Measurements from ENCODE around the gene SPAG16.
A peak's percentile ranks its signal among the peaks of the same experiment; 100 is the strongest.
"Not testable (repeated sequence)": the region's sequence is repeated elsewhere in the genome, so short reads cannot be mapped to it uniquely, and the experiment has no call there.

SPAG16 gene

DNA sequence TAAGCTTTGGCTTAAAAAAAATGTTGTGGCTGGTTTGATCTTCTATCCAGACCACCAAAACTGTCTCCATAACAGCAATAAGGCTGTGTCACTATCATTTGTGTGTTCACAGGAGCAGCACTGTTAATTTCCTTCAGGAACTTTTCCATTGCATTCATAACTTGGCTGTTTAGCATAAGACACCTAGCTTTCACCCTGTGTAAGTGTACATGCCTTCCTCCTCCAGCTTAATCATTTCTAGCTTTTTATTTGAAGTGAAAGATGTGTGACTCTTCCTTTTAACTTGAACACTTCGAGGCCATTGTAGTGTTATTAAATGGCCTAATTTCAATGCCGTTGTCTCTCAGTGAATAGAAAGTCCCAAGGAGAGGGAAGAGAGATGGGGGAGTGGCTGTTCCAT lies 773.7 kb downstream of the SPAG16 start:
- Histone ChIP-seq H3K4me1 (ENCODE audit: control insufficient read depth, insufficient read depth, low read length, poor library complexity, severe bottlenecking) (no peaks in the 10 kb centered on the region), H3K27ac (ENCODE audit: low read depth, low read length, severe bottlenecking) (no peak overlapping the region), H3K4me3 (ENCODE audit: extremely low read depth, insufficient read depth, low read length, poor library complexity, severe bottlenecking) (no peak overlapping the region), H3K9me3 (ENCODE audit: control insufficient read depth, low read length) (no peaks in the 10 kb centered on the region), H3K36me3 (ENCODE audit: control insufficient read depth, insufficient read depth, low read length) (no peaks in the 10 kb centered on the region)
- WGBS, 2 experiments (ENCODE audit: insufficient coverage in 2 of 2): no CpG with 5 or more reads among the region's 2 CpGs

DNA sequence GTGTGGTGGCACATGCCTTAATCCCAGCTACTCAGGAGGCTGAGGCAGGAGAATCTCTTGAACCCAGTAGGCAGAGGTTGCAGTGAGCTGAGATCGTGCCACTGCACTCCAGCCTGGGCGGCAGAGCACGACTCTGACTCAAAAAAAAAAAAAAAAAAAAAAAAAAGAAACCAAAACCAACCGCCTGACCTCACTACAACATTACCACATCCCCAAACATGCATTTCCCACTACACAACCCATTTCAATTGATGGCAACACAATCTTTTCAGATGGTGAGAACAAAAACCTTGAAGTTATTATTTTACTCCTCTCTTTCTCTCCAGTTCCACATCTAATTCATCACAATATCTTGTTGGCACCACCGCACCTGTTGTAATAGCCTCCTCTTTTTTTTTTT lies 778.0 kb downstream of the SPAG16 start:
- H3K4me1 ChIP-seq (ENCODE audit: control insufficient read depth, insufficient read depth, low read length, poor library complexity, severe bottlenecking); H3K27ac ChIP-seq (ENCODE audit: low read depth, low read length, severe bottlenecking); H3K36me3 ChIP-seq (ENCODE audit: control insufficient read depth, insufficient read depth, low read length); H3K9me3 ChIP-seq (ENCODE audit: control insufficient read depth, low read length); H3K4me3 ChIP-seq (ENCODE audit: extremely low read depth, insufficient read depth, low read length, poor library complexity, severe bottlenecking): not testable (repeated sequence)
- 100% methylated on average over 1 of the region's 5 CpGs for WGBS, 2 experiments (ENCODE audit: insufficient coverage in 2 of 2)

DNA sequence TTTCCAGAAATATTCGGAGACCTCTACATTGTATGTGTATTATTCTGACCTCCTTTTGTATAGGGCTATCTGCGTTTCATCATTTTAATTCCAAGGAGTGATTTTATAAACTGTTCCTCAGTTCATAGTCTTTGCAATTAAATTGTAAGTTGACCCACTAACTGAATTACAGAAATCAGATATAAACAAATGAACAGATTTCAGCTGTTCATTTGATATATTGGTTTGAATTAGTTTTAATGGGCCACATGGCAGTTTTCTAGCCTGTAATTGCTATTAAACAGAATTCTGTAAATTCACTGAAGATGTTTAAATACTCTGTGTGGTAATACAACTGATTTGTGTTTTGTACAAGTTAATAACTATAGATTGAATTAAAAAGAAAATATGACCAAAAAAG lies 780.2 kb downstream of the SPAG16 start:
- no peaks in the 10 kb centered on the region for H3K4me1 ChIP-seq (ENCODE audit: control insufficient read depth, insufficient read depth, low read length, poor library complexity, severe bottlenecking)
- no peaks in the 10 kb centered on the region for H3K36me3 ChIP-seq (ENCODE audit: control insufficient read depth, insufficient read depth, low read length)
- WGBS, 2 experiments (ENCODE audit: insufficient coverage in 2 of 2): no CpG with 5 or more reads among the region's 2 CpGs
- no peaks in the 10 kb centered on the region for H3K9me3 ChIP-seq (ENCODE audit: control insufficient read depth, low read length)
- no peak overlapping the region for H3K4me3 ChIP-seq (ENCODE audit: extremely low read depth, insufficient read depth, low read length, poor library complexity, severe bottlenecking)
- no peak overlapping the region for H3K27ac ChIP-seq (ENCODE audit: low read depth, low read length, severe bottlenecking)

DNA sequence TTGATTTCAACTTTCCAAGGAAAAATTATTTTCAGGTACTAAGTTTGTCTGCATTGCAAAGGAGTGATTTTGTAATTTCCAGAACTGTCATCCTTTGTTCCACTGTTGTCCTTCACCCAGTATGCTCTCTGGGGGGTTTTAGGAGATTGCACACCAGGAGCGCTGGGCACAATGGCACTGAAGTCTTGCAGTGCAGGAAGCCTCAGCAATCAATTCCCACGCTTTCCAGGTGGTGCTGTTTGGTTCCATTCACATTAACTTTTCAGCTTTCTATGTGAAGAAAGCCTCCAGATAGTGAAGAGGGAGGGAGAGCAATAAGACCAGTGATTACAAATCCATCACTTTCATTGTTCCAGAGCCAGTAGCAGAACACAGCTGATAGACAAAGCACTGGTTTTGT lies 782.6 kb downstream of the SPAG16 start:
- WGBS, 2 experiments (ENCODE audit: insufficient coverage in 2 of 2): no CpG with 5 or more reads among the region's 2 CpGs
- H3K4me3 ChIP-seq (ENCODE audit: extremely low read depth, insufficient read depth, low read length, poor library complexity, severe bottlenecking): no peak overlapping the region
- no peaks in the 10 kb centered on the region for H3K9me3 ChIP-seq (ENCODE audit: control insufficient read depth, low read length)
- H3K27ac ChIP-seq (ENCODE audit: low read depth, low read length, severe bottlenecking): no peak overlapping the region
- no peaks in the 10 kb centered on the region for H3K4me1 ChIP-seq (ENCODE audit: control insufficient read depth, insufficient read depth, low read length, poor library complexity, severe bottlenecking)
- H3K36me3 ChIP-seq (ENCODE audit: control insufficient read depth, insufficient read depth, low read length): no peaks in the 10 kb centered on the region

DNA sequence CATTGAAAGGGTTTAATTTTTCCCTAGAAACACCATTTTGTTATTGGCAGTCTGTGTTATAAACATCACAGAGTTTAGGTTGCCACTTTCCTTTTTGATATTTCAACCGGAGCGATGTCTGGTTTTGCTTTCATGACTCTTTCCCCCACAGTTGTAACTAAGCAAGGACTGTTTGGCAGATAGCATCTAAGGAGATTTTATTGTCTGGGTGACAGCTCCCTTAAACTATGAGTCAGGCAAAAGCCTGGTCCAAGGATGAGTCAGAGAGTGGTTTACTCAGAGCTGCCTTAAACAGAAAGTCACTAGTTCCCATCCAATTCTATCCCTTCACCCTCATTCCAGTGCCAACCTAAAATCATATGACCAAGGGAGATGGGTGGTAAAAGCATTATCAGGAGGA lies 785.0 kb downstream of the SPAG16 start:
- no peak overlapping the region for H3K4me3 ChIP-seq (ENCODE audit: extremely low read depth, insufficient read depth, low read length, poor library complexity, severe bottlenecking)
- H3K9me3 ChIP-seq (ENCODE audit: control insufficient read depth, low read length): no peaks in the 10 kb centered on the region
- H3K36me3 ChIP-seq (ENCODE audit: control insufficient read depth, insufficient read depth, low read length): no peaks in the 10 kb centered on the region
- peak overlapping the region; percentile 76 for H3K27ac ChIP-seq (ENCODE audit: low read depth, low read length, severe bottlenecking)
- WGBS, 2 experiments (ENCODE audit: insufficient coverage in 2 of 2): no CpG with 5 or more reads among the region's 2 CpGs
- H3K4me1 ChIP-seq (ENCODE audit: control insufficient read depth, insufficient read depth, low read length, poor library complexity, severe bottlenecking): no peaks in the 10 kb centered on the region

DNA sequence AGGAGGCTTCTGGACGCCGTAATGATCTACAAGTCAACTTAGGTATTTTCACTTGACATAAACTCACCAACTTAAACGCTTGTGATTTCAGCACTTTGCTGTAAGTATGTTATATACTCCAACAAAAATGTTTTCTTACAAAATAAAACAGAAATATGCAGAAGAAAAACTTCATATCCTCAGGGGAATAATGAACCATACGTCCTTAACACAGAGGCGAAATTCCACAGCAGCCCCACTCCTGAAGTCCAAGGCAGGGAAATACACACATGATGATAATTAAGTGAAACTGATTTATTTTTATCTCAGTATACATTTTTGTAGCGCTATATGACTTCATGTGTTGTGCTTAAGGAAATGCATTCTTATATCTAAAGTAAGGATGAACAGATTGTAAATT lies 791.2 kb downstream of the SPAG16 start:
- Histone ChIP-seq H3K27ac (ENCODE audit: low read depth, low read length, severe bottlenecking) (no peak overlapping the region), H3K4me3 (ENCODE audit: extremely low read depth, insufficient read depth, low read length, poor library complexity, severe bottlenecking) (no peak overlapping the region), H3K4me1 (ENCODE audit: control insufficient read depth, insufficient read depth, low read length, poor library complexity, severe bottlenecking) (no peaks in the 10 kb centered on the region), H3K36me3 (ENCODE audit: control insufficient read depth, insufficient read depth, low read length) (no peaks in the 10 kb centered on the region), H3K9me3 (ENCODE audit: control insufficient read depth, low read length) (no peaks in the 10 kb centered on the region)
- no CpG with 5 or more reads among the region's 6 CpGs for WGBS, 2 experiments (ENCODE audit: insufficient coverage in 2 of 2)

DNA sequence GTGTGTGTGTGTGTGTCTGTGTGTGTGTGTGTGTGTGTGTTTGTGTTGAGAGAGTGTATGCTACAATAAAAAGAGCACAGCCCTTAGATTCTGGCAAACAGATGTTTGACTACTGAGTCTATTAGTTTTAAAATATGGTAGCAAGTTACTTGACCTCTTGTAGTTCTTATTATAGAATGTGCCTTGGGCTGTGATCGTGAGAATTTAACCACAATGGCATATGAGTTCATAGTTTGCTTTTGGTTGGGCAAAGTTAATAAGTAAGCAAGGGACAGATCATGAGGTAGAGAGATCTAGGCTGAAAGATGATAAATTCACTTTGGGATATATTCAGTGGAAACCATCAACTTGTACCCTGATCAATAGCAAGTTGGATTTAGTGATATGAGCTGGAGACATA lies 792.3 kb downstream of the SPAG16 start:
- no peak overlapping the region for H3K27ac ChIP-seq (ENCODE audit: low read depth, low read length, severe bottlenecking)
- H3K36me3 ChIP-seq (ENCODE audit: control insufficient read depth, insufficient read depth, low read length): no peaks in the 10 kb centered on the region
- H3K4me1 ChIP-seq (ENCODE audit: control insufficient read depth, insufficient read depth, low read length, poor library complexity, severe bottlenecking): no peaks in the 10 kb centered on the region
- H3K4me3 ChIP-seq (ENCODE audit: extremely low read depth, insufficient read depth, low read length, poor library complexity, severe bottlenecking): no peak overlapping the region
- 80 to 100% methylated on average over 1 of the region's 1 CpG for WGBS, 2 experiments (ENCODE audit: insufficient coverage in 2 of 2)
- no peaks in the 10 kb centered on the region for H3K9me3 ChIP-seq (ENCODE audit: control insufficient read depth, low read length)

DNA sequence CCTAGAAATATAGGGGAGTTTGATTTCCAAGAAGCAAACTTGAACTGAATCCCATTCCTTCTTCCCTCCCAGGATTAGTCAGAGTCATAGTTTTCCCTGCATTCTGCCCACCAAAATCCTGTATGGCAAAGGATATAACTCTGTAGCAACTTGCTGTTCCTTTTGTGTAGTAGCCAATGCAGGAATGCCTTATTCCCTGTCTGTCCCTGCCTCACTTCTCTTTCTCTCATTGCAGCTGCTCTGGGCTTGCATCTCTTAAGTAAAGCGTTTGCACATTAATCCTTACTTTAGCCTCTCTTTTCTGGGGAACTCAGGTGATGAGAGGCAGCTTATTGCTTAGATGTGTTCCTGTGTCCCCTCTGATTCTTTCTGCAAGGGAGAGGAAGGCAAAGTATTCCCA lies 793.5 kb downstream of the SPAG16 start:
- H3K27ac ChIP-seq (ENCODE audit: low read depth, low read length, severe bottlenecking): no peak overlapping the region
- WGBS, 2 experiments (ENCODE audit: insufficient coverage in 2 of 2): no CpG with 5 or more reads among the region's 1 CpG

DNA sequence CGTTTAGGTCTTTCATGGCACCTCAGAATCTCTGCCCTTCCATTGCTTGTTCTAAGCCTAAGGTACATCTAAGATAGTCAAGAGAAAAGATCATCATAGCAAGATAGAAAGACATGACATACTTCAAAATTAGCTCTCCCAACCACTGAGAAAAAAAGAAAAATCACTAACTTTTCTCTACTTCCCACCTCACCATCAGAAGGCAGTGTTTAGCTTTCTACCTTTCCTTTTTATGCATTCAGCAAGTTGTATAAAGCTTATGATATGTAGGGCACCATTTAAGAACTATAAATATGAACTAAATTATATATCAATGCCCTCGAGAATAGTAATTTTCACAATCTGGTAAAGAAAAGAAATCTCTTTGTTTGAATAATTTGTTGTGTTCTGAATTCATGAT lies 794.8 kb downstream of the SPAG16 start:
- Histone ChIP-seq H3K4me1 (ENCODE audit: control insufficient read depth, insufficient read depth, low read length, poor library complexity, severe bottlenecking) (no peaks in the 10 kb centered on the region), H3K9me3 (ENCODE audit: control insufficient read depth, low read length) (no peaks in the 10 kb centered on the region), H3K27ac (ENCODE audit: low read depth, low read length, severe bottlenecking) (no peak overlapping the region), H3K36me3 (ENCODE audit: control insufficient read depth, insufficient read depth, low read length) (no peaks in the 10 kb centered on the region), H3K4me3 (ENCODE audit: extremely low read depth, insufficient read depth, low read length, poor library complexity, severe bottlenecking) (no peak overlapping the region)
- 80% methylated on average over 1 of the region's 2 CpGs; no CpG with 5 or more reads in 1 of the 2 experiments for WGBS, 2 experiments (ENCODE audit: insufficient coverage in 2 of 2)

More for the DNA sequence above, 793.5 kb downstream of the SPAG16 start:
- Histone ChIP-seq H3K4me3 (ENCODE audit: extremely low read depth, insufficient read depth, low read length, poor library complexity, severe bottlenecking) (no peak overlapping the region), H3K36me3 (ENCODE audit: control insufficient read depth, insufficient read depth, low read length) (no peaks in the 10 kb centered on the region), H3K4me1 (ENCODE audit: control insufficient read depth, insufficient read depth, low read length, poor library complexity, severe bottlenecking) (no peaks in the 10 kb centered on the region), H3K9me3 (ENCODE audit: control insufficient read depth, low read length) (no peaks in the 10 kb centered on the region)

DNA sequence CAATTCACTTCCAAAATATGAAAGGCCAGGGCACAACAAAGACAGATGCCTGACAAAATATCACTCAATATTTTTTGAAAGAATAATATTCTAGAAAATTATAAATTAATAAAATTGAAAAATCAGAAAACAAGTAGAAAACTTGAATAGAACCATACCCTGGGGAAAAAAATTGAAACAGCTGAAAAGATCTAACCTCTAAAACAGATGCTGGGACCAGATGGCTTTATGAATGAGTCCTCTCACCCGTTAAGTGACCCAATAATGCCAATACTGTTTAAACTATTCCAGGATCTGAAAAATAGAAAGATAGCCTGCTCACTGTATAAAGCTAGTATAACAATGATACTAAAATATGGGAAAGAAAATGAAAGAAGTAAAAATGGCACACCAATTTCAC lies 804.3 kb downstream of the SPAG16 start:
- no peak overlapping the region for H3K4me3 ChIP-seq (ENCODE audit: extremely low read depth, insufficient read depth, low read length, poor library complexity, severe bottlenecking)
- no peaks in the 10 kb centered on the region for H3K9me3 ChIP-seq (ENCODE audit: control insufficient read depth, low read length)
- no CpG with 5 or more reads among the region's 1 CpG for WGBS, 2 experiments (ENCODE audit: insufficient coverage in 2 of 2)
- no peaks in the 10 kb centered on the region for H3K36me3 ChIP-seq (ENCODE audit: control insufficient read depth, insufficient read depth, low read length)
- H3K4me1 ChIP-seq (ENCODE audit: control insufficient read depth, insufficient read depth, low read length, poor library complexity, severe bottlenecking): no peaks in the 10 kb centered on the region
- H3K27ac ChIP-seq (ENCODE audit: low read depth, low read length, severe bottlenecking): no peak overlapping the region

DNA sequence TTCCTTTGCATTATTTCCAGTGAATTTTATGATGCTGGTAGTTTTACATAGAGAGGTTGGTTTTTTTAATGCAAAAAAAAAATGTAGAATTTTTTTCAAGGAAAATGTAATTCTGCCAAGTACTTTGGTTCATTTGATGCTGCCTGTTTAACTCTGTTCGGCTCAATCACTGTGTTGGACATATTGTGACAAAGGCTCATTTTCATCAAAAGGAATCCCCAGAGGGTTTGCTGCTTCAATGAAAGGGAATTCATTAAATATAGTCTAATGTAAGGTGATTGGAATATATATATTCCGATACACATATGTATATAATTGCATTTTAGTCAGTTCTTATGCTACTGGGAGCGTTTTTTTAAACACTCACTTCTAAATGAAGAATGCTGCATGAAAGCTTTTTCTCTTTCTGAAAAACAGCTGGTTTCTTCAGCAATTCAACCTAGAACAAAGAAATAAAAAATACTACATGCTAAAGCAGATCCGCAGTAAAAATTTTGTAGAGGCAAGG lies 812.0 kb downstream of the SPAG16 start:
- H3K27ac ChIP-seq (ENCODE audit: low read depth, low read length, severe bottlenecking): no peak overlapping the region
- WGBS, 2 experiments (ENCODE audit: insufficient coverage in 2 of 2): no CpG with 5 or more reads among the region's 4 CpGs
- H3K36me3 ChIP-seq (ENCODE audit: control insufficient read depth, insufficient read depth, low read length): no peaks in the 10 kb centered on the region
- H3K4me3 ChIP-seq (ENCODE audit: extremely low read depth, insufficient read depth, low read length, poor library complexity, severe bottlenecking): no peak overlapping the region
- no peaks in the 10 kb centered on the region for H3K9me3 ChIP-seq (ENCODE audit: control insufficient read depth, low read length)
- H3K4me1 ChIP-seq (ENCODE audit: control insufficient read depth, insufficient read depth, low read length, poor library complexity, severe bottlenecking): no peaks in the 10 kb centered on the region
